Adrenal gland (tissue), 12 donors: ENCODE data around the gene HACD1. TPM values are rescaled to one million over a fixed set of nuclear protein-coding genes. Genes with fewer than 3 reads are reported as not detected.

Experiments
- DNase-seq, 7 donors: peaks; one replicate each; pipeline ENCODE4 v3.0.0-alpha.2; 2019 to 2020
- H3K27ac ChIP-seq, 5 donors: fragments of 200-600 bp; sonication (generic) in 4 of 5; 1 replicate in 3 of 5; 2 replicates in 2 of 5; pipeline versions ENCODE4 v1.5.1 to v1.8.0; 2016 to 2020; ENCODE audit warnings: mild to moderate bottlenecking in 1 of 5
- H3K27me3 ChIP-seq: fragments of 200-600 bp; 2 replicates; pipeline ENCODE4 v1.8.0; 2021
- H3K36me3 ChIP-seq, 2 donors: fragments of 200-600 bp; replicated peaks in 1 of 2; 1 replicate in 1 of 2; 2 replicates in 1 of 2; pipeline versions ENCODE4 v1.5.1 to v1.8.0; 2018 to 2022
- H3K4me1 ChIP-seq, 2 donors: fragments of 200-600 bp; replicated peaks in 1 of 2; 1 replicate in 1 of 2; 2 replicates in 1 of 2; pipeline versions ENCODE4 v1.5.1 to v1.8.0; 2018 to 2021
- H3K4me3 ChIP-seq, 4 donors: fragments of 200-600 bp; sonication (generic) in 3 of 4; one replicate each; pipeline ENCODE4 v1.5.1; 2016 to 2018
- H3K9me3 ChIP-seq, 3 donors: fragments of 200-600 bp; sonication (generic) in 1 of 3; replicated peaks in 1 of 3; 1 replicate in 2 of 3; 2 replicates in 1 of 3; pipeline versions ENCODE4 v1.5.1 to v1.8.0; 2016 to 2021
- POLR2A ChIP-seq, 2 donors: fragments of 450-650 bp; IDR thresholded peaks; one replicate each; pipeline ENCODE4 v1.6.1; 2017; ENCODE audit warnings: antibody characterized with exemption in 2 of 2, mild to moderate bottlenecking in 2 of 2, moderate library complexity in 1 of 2
- WGBS, 4 donors: extraction: QIAGEN DNeasy Blood & Tissue Kit in 2 of 4; methylation state at CpG; one replicate each; pipeline versions ENCODE4 v1.1.5 to v1.1.7; 2013 to 2017; 5-methylcytosine and 5-hydroxymethylcytosine counted together
- intact Hi-C, 2 donors: fragments of 100-400 bp; cut with DNase I; formaldehyde crosslinking; loops; one replicate each; pipeline versions ENCODE4 v1.14.1 to v1.15.0; 2022 to 2023
- polyA plus RNA-seq, 3 donors: library from polyadenylated mRNA; stranded (reverse); fragments of 200-250 nt in 2 of 3; fragments of 350-450 nt in 1 of 3; fragmentation: Illumina TruSeq in 1 of 3; extraction: RNeasy Lipid Tissue Mini Kit (QIAGEN cat#74804) in 1 of 3; gene quantifications; one replicate each; pipeline ENCODE4 v1.2.3, GENCODE V29; 2013 to 2014
- total RNA-seq, 9 donors: library from RNA; depleted of rRNA in 4 of 9; stranded (reverse); fragments of >200 nt in 4 of 9; fragments of 120-200 nt in 1 of 9; fragmentation: NEBNext Ultra II Directional in 1 of 9; extraction: Animal tissue kit (Norgen Biotek cat#: 25700) in 1 of 9; gene quantifications; one replicate each; pipeline versions ENCODE4 v1.1.0 to v1.2.4, GENCODE V29; 2013 to 2023
- TF ChIP-seq, protein P1 (sequence below), 6 experiments: fragments of 450-650 bp in 4 of 6; fragments of 200-600 bp in 2 of 6; sonication (generic) in 1 of 6; IDR thresholded peaks; 1 replicate in 5 of 6; 2 replicates in 1 of 6; pipeline versions ENCODE4 v1.5.1 to v1.8.0; 2016 to 2021; ENCODE audit warnings: antibody characterized with exemption in 6 of 6, mild to moderate bottlenecking in 2 of 6, moderate library complexity in 1 of 6
- donor health status: healthy with polysubstance abuse.
- donor health status: Bipolar disorder and iron deficiency.
- donor health status: DM: yes; HTN: yes; CAD: no.
- donor health status: DM: no; HTN: no; CAD: no.
- donor health status: DM: no; HTN: no; CAD: no.
- donor health status: DM: yes; HTN: yes; CAD: no.

HACD1 gene
- total and polyA plus RNA-seq, 12 donors, result 1.4 to 23.1 (median 17.6) TPM

DNA sequence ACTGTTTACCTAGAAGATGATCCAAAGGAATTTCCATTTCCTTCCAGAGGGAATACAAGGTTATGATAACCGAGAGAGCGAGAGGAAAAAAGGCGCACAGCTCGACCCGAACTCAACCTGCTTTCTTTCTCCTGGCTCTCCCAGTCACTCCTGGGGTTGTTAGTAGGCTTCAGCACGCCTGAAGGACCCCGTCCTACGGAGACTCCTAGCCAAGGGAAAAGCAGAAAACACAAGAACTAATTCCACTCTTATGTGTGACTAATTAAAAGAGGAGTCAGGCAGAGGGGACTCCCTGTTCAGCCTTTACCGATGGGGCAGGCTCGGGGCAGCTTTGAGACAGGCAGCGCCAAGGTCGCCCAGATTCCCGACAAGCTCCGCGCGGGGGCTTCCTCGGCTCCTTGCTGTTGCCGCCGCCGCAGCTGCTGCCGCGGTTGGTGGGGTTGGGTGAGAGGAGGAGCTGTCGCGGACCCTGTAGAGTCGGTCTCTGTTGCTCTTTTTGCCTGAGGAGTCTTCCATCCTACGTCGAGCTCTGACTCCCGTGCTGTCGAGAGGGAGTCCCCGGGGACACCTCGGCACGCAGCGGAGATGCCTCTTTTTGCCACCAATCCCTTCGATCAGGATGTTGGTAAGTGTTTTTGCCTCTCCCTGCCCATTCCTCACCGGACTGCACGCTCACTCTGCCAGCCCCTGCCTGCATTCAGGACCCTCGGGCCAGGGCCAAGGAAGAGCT, 26.7 kb upstream of the HACD1 start, which contains the start of gene STAM:
Gene STAM (plus strand): TSS at position 397 of the 730 bp plus-strand sequence. CDS start 189 bp downstream, at position 586.
- Histone ChIP-seq H3K27ac (peak within 1 kb of the TSS; percentile 94 to 99 (median 97)), H3K9me3 (no peaks in the 10 kb centered on the region), H3K36me3 (no peaks in the 10 kb centered on the region), H3K4me1 (peaks cover 7 to 45% of the 10 kb centered on the region in 2 donors), H3K4me3 (peak within 1 kb of the TSS; percentile 30 to 83 (median 72)), H3K27me3 (no peaks in the 10 kb centered on the region)
- peak in 1 of 2 donors; percentile 80 for TF ChIP-seq POLR2A (IDR thresholded peaks at IDR 0.05)
- TF ChIP-seq, protein P1, sequence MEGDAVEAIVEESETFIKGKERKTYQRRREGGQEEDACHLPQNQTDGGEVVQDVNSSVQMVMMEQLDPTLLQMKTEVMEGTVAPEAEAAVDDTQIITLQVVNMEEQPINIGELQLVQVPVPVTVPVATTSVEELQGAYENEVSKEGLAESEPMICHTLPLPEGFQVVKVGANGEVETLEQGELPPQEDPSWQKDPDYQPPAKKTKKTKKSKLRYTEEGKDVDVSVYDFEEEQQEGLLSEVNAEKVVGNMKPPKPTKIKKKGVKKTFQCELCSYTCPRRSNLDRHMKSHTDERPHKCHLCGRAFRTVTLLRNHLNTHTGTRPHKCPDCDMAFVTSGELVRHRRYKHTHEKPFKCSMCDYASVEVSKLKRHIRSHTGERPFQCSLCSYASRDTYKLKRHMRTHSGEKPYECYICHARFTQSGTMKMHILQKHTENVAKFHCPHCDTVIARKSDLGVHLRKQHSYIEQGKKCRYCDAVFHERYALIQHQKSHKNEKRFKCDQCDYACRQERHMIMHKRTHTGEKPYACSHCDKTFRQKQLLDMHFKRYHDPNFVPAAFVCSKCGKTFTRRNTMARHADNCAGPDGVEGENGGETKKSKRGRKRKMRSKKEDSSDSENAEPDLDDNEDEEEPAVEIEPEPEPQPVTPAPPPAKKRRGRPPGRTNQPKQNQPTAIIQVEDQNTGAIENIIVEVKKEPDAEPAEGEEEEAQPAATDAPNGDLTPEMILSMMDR (IDR thresholded peaks at IDR 0.05), result no peak
- peak; percentile 89 to 94 (median 91) for DNase-seq
- 0% methylated on average over 20 to 37 of the region's 37 CpGs for WGBS, 4 donors
- intact Hi-C loops, result no loop called here

DNA sequence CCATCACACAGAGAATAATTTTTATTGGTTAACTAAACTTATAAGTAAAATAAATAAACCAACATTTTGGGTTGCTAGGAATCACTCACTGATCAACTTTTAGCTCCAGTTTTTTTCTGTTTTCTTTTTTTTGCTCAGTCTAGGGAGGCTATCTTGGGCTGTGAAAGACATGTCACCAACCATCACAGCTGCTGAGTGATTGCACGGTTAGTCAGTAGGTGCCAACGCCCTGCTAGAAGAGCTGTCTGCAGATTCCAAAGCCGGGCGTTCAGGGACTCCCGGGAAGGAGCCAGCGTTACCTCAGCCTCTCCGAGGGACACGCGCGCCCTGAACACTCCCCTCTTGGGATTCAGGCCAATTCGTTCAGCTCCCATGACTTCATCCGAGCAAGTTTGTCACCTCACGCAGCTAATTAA, 26.2 kb upstream of the HACD1 start:
- no peak for TF ChIP-seq POLR2A (IDR thresholded peaks at IDR 0.05)
- TF ChIP-seq, protein P1 (IDR thresholded peaks at IDR 0.05), result no peak
- intact Hi-C loops, result no loop called here
- WGBS, 4 donors, result 0 to 2% (median 0%) methylated on average over 5 to 13 of the region's 13 CpGs

DNA sequence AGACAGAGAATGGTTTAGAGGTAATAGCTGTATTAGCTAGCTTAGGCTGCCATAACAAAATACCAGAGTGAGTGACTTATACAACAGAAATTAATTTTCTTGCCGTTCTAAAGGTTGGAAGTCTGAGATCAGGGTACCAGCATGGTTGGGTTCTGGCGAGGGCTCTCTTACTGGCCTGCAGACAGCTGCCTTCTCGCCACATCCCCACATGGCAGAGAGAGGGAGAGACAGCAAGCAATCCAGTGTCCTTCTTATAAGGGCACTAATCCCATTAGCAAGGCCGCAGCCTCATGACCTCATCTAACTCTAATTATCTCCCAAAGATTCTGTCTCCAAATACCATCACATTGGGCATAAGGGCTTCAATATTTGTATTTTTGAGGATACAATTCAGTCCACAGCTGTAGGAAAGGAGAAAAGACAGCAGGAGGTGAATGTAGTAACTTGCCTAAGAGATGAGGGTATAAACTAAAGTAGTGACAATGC, 23.2 kb upstream of the HACD1 start:
- no peaks in the 10 kb centered on the region for H3K9me3 ChIP-seq
- H3K27ac ChIP-seq, result no peak overlapping the region
- intact Hi-C loops, result no loop called here
- peaks cover 2 to 17% of the 10 kb centered on the region in 2 donors for H3K4me1 ChIP-seq
- DNase-seq, result no peak
- H3K27me3 ChIP-seq, result no peaks in the 10 kb centered on the region
- H3K36me3 ChIP-seq, result no peaks in the 10 kb centered on the region
- 92 to 98% (median 95%) methylated on average over 4 of the region's 4 CpGs for WGBS, 4 donors
- no peak overlapping the region for H3K4me3 ChIP-seq
- TF ChIP-seq POLR2A (IDR thresholded peaks at IDR 0.05), result no peak
- TF ChIP-seq, protein P1 (IDR thresholded peaks at IDR 0.05), result no peak

More for the DNA sequence above, 26.2 kb upstream of the HACD1 start:
- Histone ChIP-seq H3K4me3 (peak overlapping the region; percentile 30 to 83 (median 72)), H3K27me3 (no peaks in the 10 kb centered on the region), H3K27ac (peak overlapping the region; percentile 94 to 99 (median 97)), H3K9me3 (no peaks in the 10 kb centered on the region), H3K4me1 (peaks cover 7 to 43% of the 10 kb centered on the region in 2 donors), H3K36me3 (no peaks in the 10 kb centered on the region)
- peak; percentile 82 to 86 (median 84) for DNase-seq

DNA sequence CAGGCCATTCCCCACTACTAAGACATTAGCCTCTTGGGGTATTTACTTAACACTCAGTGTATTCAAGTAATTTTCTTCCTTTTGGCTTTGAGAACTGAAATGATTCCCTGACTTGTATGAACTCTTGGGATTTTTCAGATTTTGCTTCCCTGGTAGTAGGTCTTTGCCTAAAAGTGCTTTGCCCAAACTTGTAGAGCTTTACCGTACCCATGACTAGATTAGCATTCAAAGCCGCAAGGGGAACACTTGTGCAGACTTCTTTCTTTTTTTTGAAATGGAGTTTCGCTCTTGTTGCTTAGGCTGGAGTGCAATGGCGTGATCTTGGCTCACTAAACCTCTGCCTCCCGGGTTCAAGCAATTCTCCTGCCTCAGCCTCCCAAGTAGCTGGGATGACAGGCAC, 20.7 kb upstream of the HACD1 start:
- no peaks in the 10 kb centered on the region for H3K27me3 ChIP-seq
- 94 to 100% (median 98%) methylated on average over 5 of the region's 5 CpGs for WGBS, 4 donors
- TF ChIP-seq POLR2A (IDR thresholded peaks at IDR 0.05), result no peak
- TF ChIP-seq, protein P1 (IDR thresholded peaks at IDR 0.05), result no peak
- H3K27ac ChIP-seq, result no peak overlapping the region
- intact Hi-C loops, result no loop called here
- peaks cover 0 to 6% of the 10 kb centered on the region in 2 donors for H3K4me1 ChIP-seq
- no peak for DNase-seq
- no peak overlapping the region for H3K4me3 ChIP-seq
- H3K36me3 ChIP-seq, result no peaks in the 10 kb centered on the region
- H3K9me3 ChIP-seq, result no peaks in the 10 kb centered on the region
